Mesodermal cell (in vitro differentiated cells): ENCODE results near the gene SP100.
"Not testable (repeated sequence)": the region's sequence is repeated elsewhere in the genome, so short reads cannot be mapped to it uniquely, and the experiment has no call there.

Experiments used
- H3K27ac ChIP-seq: 2 replicates; pipeline ENCODE4 v1.7.0; 2013; ENCODE audit warnings: mild to moderate bottlenecking, low read depth, low read length, moderate library complexity; ENCODE audit not compliant: severe bottlenecking
- H3K36me3 ChIP-seq: 2 replicates; pipeline ENCODE4 v1.7.1; 2013; ENCODE audit warnings: mild to moderate bottlenecking, low read length, moderate library complexity; ENCODE audit not compliant: control insufficient read depth, insufficient read depth
- H3K4me1 ChIP-seq: one replicate; pipeline ENCODE4 v1.7.1; 2013; ENCODE audit warnings: mild to moderate bottlenecking, low read length; ENCODE audit not compliant: insufficient read depth, control insufficient read depth, poor library complexity, severe bottlenecking
- H3K4me3 ChIP-seq: 2 replicates; pipeline ENCODE4 v1.7.0; 2013; ENCODE audit warnings: low read length, control low read depth, mild to moderate bottlenecking; ENCODE audit not compliant: insufficient read depth, poor library complexity, severe bottlenecking; ENCODE audit errors: extremely low read depth
- H3K9me3 ChIP-seq: 2 replicates; pipeline ENCODE4 v1.7.1; 2013; ENCODE audit warnings: mild to moderate bottlenecking, low read length, moderate library complexity; ENCODE audit not compliant: control insufficient read depth
- WGBS, 2 experiments: methylation state at CpG; one replicate each; pipeline ENCODE4 v1.1.5; 2013; ENCODE audit warnings: missing lambda C conversion rate in 2 of 2; ENCODE audit not compliant: insufficient coverage in 2 of 2; 5-methylcytosine and 5-hydroxymethylcytosine counted together

The SP100 gene

DNA sequence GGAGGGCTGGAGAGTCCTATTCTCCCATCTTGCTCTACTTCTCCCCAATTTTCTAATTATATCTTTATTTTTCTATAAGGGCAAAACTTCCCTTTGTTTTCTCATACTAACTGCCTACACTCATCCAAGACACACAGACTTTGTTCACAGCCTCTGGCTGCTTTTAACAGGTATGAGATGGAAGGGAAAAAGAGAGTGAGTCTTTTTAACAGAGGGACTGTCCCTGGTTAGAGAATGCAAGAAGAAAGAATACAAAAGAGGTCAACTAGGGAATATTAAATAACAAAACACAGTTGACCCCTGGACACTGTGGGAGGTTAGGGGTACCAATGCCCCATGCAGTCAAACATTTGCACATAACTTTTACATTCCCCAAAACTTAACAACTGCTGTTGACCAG is 41.8 kb downstream of the SP100 start:
- no peaks in the 10 kb centered on the region for H3K36me3 ChIP-seq
- H3K4me3 ChIP-seq: no peak overlapping the region
- no peaks in the 10 kb centered on the region for H3K9me3 ChIP-seq
- no peaks in the 10 kb centered on the region for H3K4me1 ChIP-seq
- H3K27ac ChIP-seq: no peak overlapping the region

DNA sequence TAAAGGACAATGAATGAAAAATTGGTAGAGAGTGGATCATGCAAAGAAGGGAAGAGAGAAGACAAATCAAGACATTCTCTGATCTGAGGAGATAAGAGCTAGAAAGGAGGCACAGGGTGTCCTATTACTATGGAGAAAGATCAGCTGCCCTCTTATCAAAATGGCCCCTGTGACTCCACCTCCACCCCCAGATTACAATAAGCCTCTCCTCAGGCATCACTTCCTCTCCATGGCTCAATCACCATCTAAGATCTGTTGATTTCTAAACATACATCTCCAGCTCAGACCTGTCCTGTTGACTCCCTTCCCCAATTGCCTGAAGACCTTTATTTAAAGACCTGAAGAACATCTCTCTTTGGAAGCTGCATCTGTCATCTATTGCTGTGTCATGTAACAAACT is 43.2 kb downstream of the SP100 start:
- no peaks in the 10 kb centered on the region for H3K9me3 ChIP-seq
- no peak overlapping the region for H3K4me3 ChIP-seq
- H3K4me1 ChIP-seq: no peaks in the 10 kb centered on the region
- H3K36me3 ChIP-seq: no peaks in the 10 kb centered on the region
- no peak overlapping the region for H3K27ac ChIP-seq

GRCh38 chr2:230471074-230471473 is 55.1 kb downstream of the SP100 start:
- H3K27ac ChIP-seq: no peak overlapping the region
- no peak overlapping the region for H3K4me3 ChIP-seq
- no peaks in the 10 kb centered on the region for H3K36me3 ChIP-seq
- H3K4me1 ChIP-seq: peaks cover 4% of the 10 kb centered on the region
- no peaks in the 10 kb centered on the region for H3K9me3 ChIP-seq
- 90 to 100% methylated on average over 3 of the region's 4 CpGs for WGBS, 2 experiments

DNA sequence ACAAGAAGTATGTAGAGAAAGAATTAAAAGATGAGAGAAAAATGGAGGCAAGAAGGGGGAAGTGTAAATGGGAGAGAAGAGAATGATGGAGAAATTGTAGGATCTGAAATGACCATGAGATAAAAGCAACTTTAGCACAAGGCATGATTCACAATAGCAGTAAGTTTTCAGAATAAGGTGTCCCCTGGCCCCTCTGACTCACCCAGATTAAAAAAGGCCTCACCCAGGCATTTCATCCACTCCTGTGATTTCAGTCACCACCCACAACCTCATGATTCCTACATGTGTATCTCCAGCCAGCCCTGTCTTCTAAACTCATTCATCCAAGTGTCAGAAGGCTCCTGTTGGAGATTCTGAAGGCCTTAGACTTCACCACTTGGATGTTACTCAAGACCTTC is 56.6 kb downstream of the SP100 start:
- no peak overlapping the region for H3K27ac ChIP-seq
- H3K9me3 ChIP-seq: no peaks in the 10 kb centered on the region
- H3K4me1 ChIP-seq: peaks cover 4% of the 10 kb centered on the region
- H3K36me3 ChIP-seq: no peaks in the 10 kb centered on the region
- no peak overlapping the region for H3K4me3 ChIP-seq

GRCh38 chr2:230473378-230473777 is 57.4 kb downstream of the SP100 start:
- WGBS, 2 experiments: 81 to 88% methylated on average over 3 of the region's 3 CpGs
- no peaks in the 10 kb centered on the region for H3K36me3 ChIP-seq

GRCh38 chr2:230475143-230475542 is 59.1 kb downstream of the SP100 start:
- Histone ChIP-seq H3K9me3 (no peaks in the 10 kb centered on the region), H3K4me1 (peaks cover 4% of the 10 kb centered on the region), H3K27ac (no peak overlapping the region), H3K4me3 (no peak overlapping the region), H3K36me3 (no peaks in the 10 kb centered on the region)
- WGBS, 2 experiments: 80 to 86% methylated on average over 1 of the region's 1 CpG

More at GRCh38 chr2:230473378-230473777, 57.4 kb downstream of the SP100 start:
- no peaks in the 10 kb centered on the region for H3K9me3 ChIP-seq
- no peak overlapping the region for H3K27ac ChIP-seq
- peaks cover 4% of the 10 kb centered on the region for H3K4me1 ChIP-seq
- no peak overlapping the region for H3K4me3 ChIP-seq

DNA sequence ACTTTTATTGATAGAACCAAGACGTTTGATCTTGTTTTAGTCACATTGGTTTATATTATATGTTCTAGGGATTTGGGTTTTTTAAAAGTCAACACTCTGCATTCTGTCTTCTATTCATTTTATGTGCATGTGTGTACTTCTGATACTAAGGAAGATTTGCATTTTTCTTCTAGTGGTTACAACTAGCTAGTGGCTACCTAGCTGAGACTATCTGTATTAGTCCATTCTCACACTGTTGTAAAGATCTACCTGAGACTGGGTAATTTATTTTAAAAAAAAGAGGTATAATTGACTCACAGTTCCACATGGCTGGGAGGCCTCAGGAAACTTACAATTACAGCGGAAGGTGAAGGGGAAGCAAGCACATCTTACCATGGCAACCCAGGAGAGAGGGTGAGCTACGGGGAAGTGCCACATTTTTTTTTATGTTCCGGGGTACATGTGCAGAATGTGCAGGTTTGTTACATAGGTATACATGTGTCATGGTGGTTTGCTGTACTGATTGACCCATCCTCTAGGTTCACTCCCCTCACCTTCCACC is 69.9 kb downstream of the SP100 start:
- Histone ChIP-seq H3K4me1 (no peaks in the 10 kb centered on the region), H3K36me3 (no peaks in the 10 kb centered on the region), H3K4me3 (no peak overlapping the region), H3K27ac (no peak overlapping the region), H3K9me3 (no peaks in the 10 kb centered on the region)
- WGBS, 2 experiments: 91 to 96% methylated on average over 3 of the region's 4 CpGs

DNA sequence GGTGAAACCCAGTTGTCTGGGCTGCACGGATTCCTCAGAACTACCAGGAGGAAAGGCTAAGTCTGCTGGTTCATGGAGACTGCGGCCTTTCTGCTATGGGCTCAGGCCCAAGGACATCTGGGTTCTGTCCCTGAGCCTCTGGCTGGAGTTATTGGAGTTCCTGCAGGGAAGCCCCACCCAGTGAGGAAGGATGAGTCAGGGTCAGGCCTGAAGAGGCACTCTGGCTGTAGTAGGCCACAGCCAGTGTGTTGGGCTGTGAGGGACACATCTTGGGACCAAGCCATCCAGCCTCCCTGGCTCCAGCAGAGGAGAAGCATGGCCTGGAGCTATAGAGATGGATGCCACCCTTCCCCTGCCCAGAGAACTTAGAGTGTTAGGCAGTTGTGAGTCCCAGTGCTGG is 75.2 kb downstream of the SP100 start:
- not testable (repeated sequence) for H3K36me3 ChIP-seq
- WGBS, 2 experiments: 0% methylated on average over 1 of the region's 2 CpGs

DNA sequence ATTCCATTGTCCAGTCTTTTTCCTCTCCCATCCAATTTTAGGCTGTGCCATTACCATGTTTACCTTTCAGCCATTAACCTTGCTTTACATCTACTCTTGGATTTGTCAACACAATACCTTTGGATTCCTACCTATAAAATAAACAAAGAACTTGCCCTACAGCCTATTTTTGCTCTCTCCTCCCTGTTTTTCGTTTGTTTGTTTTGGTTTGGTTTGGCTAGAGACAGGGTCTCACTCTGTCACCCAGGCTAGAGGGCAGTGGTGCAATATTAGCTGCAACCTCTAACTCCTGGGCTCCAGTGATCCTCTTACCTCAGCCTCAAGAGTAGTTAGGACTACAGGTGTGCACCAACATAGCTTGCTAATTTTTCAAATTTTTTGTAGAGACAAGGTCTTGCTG is 76.1 kb downstream of the SP100 start:
- H3K9me3 ChIP-seq: no peaks in the 10 kb centered on the region
- H3K4me1 ChIP-seq: no peaks in the 10 kb centered on the region
- H3K4me3 ChIP-seq: no peak overlapping the region
- no peaks in the 10 kb centered on the region for H3K36me3 ChIP-seq
- H3K27ac ChIP-seq: no peak overlapping the region
- no CpG with 5 or more reads among the region's 1 CpG for WGBS, 2 experiments

More for the DNA sequence above, 75.2 kb downstream of the SP100 start:
- not testable (repeated sequence) for H3K27ac ChIP-seq, H3K4me1 ChIP-seq, H3K4me3 ChIP-seq, H3K9me3 ChIP-seq

GRCh38 chr2:230494980-230495379 is 79.0 kb downstream of the SP100 start:
- whole genome bisulfite sequencing, 2 experiments: 91 to 100% methylated on average over 1 of the region's 1 CpG
- Histone ChIP-seq H3K9me3 (no peaks in the 10 kb centered on the region), H3K4me3 (no peak overlapping the region), H3K27ac (no peak overlapping the region), H3K4me1 (no peaks in the 10 kb centered on the region), H3K36me3 (no peaks in the 10 kb centered on the region)

- Histone ChIP-seq H3K27ac (no peak overlapping the region), H3K4me1 (no peaks in the 10 kb centered on the region), H3K9me3 (no peaks in the 10 kb centered on the region), H3K36me3 (no peaks in the 10 kb centered on the region), H3K4me3 (no peak overlapping the region)
- no CpG with 5 or more reads among the region's 3 CpGs for whole genome bisulfite sequencing, 2 experiments
Measured at GRCh38 chr2:230496891-230497290, 80.9 kb downstream of the SP100 start.
